Kidney (tissue), 14 donors: ENCODE data around the gene RETREG3. TPM values are rescaled to one million over a fixed set of nuclear protein-coding genes. Genes with fewer than 3 reads are reported as not detected.

Experiments
- DNase-seq, 5 donors: peaks; one replicate each; pipeline ENCODE4 v3.0.0-alpha.2; 2013 to 2020
- FAIRE-seq: peaks from 2 replicates; lab custom pipeline; 2012; peaks lifted over from hg19 to GRCh38; lab: Jason Lieb, UNC
- H3K27ac ChIP-seq, 2 donors: one replicate each; pipeline ENCODE4 v1.7.0; 2013; ENCODE audit warnings: low read depth in 2 of 2, low read length in 2 of 2, inconsistent platforms in 1 of 2
- H3K27me3 ChIP-seq: one replicate; pipeline ENCODE4 v1.7.1; 2013; ENCODE audit warnings: low read length, inconsistent platforms; ENCODE audit not compliant: control insufficient read depth, insufficient read depth
- H3K36me3 ChIP-seq, 3 donors: one replicate each; pipeline versions ENCODE4 v1.7.0 to v1.7.1; 2013; ENCODE audit warnings: low read length in 3 of 3, control low read depth in 1 of 3, inconsistent platforms in 1 of 3; ENCODE audit not compliant: insufficient read depth in 3 of 3, control insufficient read depth in 2 of 3
- H3K4me1 ChIP-seq, 3 donors: one replicate each; pipeline versions ENCODE4 v1.7.0 to v1.7.1; 2013; ENCODE audit warnings: low read length in 3 of 3, inconsistent platforms in 1 of 3, low read depth in 1 of 3; ENCODE audit not compliant: control insufficient read depth in 2 of 3, insufficient read depth in 2 of 3
- H3K4me3 ChIP-seq, 3 donors: one replicate each; pipeline versions ENCODE4 v1.7.0 to v1.8.1; 2013; ENCODE audit warnings: low read length in 3 of 3, control low read depth in 1 of 3, inconsistent platforms in 1 of 3
- H3K9ac ChIP-seq, 3 donors: one replicate each; pipeline versions ENCODE4 v1.7.0 to v1.7.1; 2013; ENCODE audit warnings: low read length in 3 of 3, control low read depth in 1 of 3, inconsistent platforms in 1 of 3
- H3K9me3 ChIP-seq, 3 donors: one replicate each; pipeline versions ENCODE4 v1.7.0 to v1.7.1; 2013; ENCODE audit warnings: low read length in 3 of 3, control low read depth in 1 of 3, inconsistent platforms in 1 of 3; ENCODE audit not compliant: control insufficient read depth in 2 of 3, insufficient read depth in 1 of 3
- intact Hi-C: fragments of 100-400 bp; cut with DNase I; formaldehyde crosslinking; loops from one replicate; pipeline ENCODE4 v1.11.1; 2022
- polyA plus RNA-seq: library from polyadenylated mRNA; stranded (reverse); fragments of 350-450 nt; fragmentation: Illumina TruSeq; extraction: RNeasy Lipid Tissue Mini Kit (QIAGEN cat#74804); gene quantifications from one replicate; pipeline ENCODE4 v1.2.3, GENCODE V29; 2014; ENCODE audit warnings: low read depth, low replicate concordance; ENCODE audit not compliant: insufficient read depth
- total RNA-seq: library from RNA; stranded (reverse); fragmentation: NEBNext Ultra II Directional; extraction: Animal tissue kit (Norgen Biotek cat#: 25700); gene quantifications from one replicate; pipeline ENCODE4 v1.2.1, GENCODE V29; 2021
- TF ChIP-seq, protein P1 (sequence below): IDR thresholded peaks from 3 replicates; pipeline ENCODE4 v1.5.1; 2012; ENCODE audit warnings: mild to moderate bottlenecking, moderate library complexity, borderline replicate concordance; ENCODE audit not compliant: insufficient read depth; ENCODE audit errors: extremely low read depth
- donor health status: control.
- donor health status: control.
- donor health status: control.
- donor health status: control.
- donor health status: control.
- donor health status: DM: yes; HTN: yes; CAD: no.
- donor health status: Normal renal cell carcinoma (clear cell type).

Gene RETREG3
- total and polyA plus RNA-seq, 2 donors from 2014 or later = 22.6 to 69.5 TPM

DNA sequence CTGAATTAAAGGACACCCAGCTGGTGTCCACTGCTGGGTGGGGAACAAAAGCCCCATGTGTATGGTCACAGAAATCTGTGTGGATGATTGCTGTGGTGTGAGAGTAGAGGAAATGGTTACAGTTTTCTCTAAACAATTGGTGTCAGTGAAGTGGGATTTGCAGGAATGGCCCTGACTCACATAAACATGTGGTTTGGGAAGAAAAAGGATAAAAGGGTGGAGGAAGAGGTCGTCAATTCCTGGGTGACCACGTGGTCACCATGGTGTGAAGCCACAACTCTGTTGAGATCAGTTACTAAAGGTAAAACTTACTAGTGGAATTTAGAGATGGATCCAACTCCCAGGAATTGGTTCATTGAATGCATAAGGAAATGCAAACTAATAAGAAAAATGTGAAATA lies 46.4 kb upstream of the RETREG3 start:
- Histone ChIP-seq H3K9me3 (no peaks in the 10 kb centered on the region), H3K27me3 (no peaks in the 10 kb centered on the region), H3K4me1 (peaks cover 0 to 9% (median 8%) of the 10 kb centered on the region in 3 donors), H3K27ac (no peak overlapping the region), H3K9ac (no peak overlapping the region), H3K36me3 (peaks cover 0 to 2% (median 0%) of the 10 kb centered on the region in 3 donors), H3K4me3 (no peak overlapping the region)
- intact Hi-C loops = no loop called here
- DNase-seq = no peak
- TF ChIP-seq, protein P1, sequence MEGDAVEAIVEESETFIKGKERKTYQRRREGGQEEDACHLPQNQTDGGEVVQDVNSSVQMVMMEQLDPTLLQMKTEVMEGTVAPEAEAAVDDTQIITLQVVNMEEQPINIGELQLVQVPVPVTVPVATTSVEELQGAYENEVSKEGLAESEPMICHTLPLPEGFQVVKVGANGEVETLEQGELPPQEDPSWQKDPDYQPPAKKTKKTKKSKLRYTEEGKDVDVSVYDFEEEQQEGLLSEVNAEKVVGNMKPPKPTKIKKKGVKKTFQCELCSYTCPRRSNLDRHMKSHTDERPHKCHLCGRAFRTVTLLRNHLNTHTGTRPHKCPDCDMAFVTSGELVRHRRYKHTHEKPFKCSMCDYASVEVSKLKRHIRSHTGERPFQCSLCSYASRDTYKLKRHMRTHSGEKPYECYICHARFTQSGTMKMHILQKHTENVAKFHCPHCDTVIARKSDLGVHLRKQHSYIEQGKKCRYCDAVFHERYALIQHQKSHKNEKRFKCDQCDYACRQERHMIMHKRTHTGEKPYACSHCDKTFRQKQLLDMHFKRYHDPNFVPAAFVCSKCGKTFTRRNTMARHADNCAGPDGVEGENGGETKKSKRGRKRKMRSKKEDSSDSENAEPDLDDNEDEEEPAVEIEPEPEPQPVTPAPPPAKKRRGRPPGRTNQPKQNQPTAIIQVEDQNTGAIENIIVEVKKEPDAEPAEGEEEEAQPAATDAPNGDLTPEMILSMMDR = no peak
- FAIRE-seq = no peak

GRCh38 chr17:42653179-42654124 lies 44.3 kb upstream of the RETREG3 start:
- Histone ChIP-seq H3K27ac (peak overlapping the region in 1 of 2 donors; percentile 65), H3K36me3 (peaks cover 0 to 2% (median 0%) of the 10 kb centered on the region in 3 donors), H3K4me1 (peaks cover 0 to 4% (median 2%) of the 10 kb centered on the region in 3 donors), H3K9me3 (no peaks in the 10 kb centered on the region), H3K27me3 (no peaks in the 10 kb centered on the region), H3K4me3 (peak overlapping the region; percentile 1 to 63 (median 52)), H3K9ac (peak overlapping the region in 2 of 3 donors; percentile 65 to 85)
- TF ChIP-seq, protein P1 = no peak
- DNase-seq (peak in 4 of 5 donors; percentile 51 to 89 (median 76)), FAIRE-seq (no peak)
- intact Hi-C loops = no loop called here

GRCh38 chr17:42651392-42651791 lies 42.2 kb upstream of the RETREG3 start:
- Histone ChIP-seq H3K36me3 (no peaks in the 10 kb centered on the region), H3K4me1 (peaks cover 0 to 4% (median 2%) of the 10 kb centered on the region in 3 donors), H3K9ac (no peak overlapping the region), H3K9me3 (no peaks in the 10 kb centered on the region), H3K27ac (no peak overlapping the region), H3K27me3 (no peaks in the 10 kb centered on the region), H3K4me3 (no peak overlapping the region)
- FAIRE-seq (no peak), DNase-seq (no peak)
- intact Hi-C loops = no loop called here
- TF ChIP-seq, protein P1 = no peak
